Measurements from ENCODE around the gene UBE2S.
"Not testable (repeated sequence)": the region's sequence is repeated elsewhere in the genome, so short reads cannot be mapped to it uniquely, and the experiment has no call there.

The UBE2S gene

DNA sequence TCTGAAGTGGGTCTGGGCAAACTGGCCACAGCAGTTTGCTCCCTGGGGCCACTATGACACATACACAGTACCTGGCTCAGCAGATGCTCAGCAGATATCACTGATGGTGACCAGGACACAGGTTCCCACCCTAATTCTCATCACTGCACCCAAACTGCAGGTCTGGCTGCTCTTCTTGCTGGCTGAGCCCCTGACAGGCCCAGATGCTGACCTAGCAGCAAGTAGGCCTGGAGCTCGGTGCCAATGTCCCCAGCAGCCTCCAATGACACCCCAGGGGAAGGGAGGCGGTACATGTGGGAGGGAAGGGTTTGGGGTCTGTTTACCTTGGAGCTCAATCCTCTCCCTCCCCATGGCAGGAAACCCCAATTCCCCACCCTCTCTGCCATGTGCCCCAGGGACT is 5.1 kb downstream of the UBE2S start:
- H3K4me3 ChIP-seq (ENCODE audit: low read length), result no peak overlapping the region
- no peak for DNase-seq (ENCODE audit: low read depth)
- TF ChIP-seq CTCF (IDR thresholded peaks at IDR 0.05; ENCODE audit: insufficient read depth, low read depth, low read length, missing control alignments), result no peak

- not testable (repeated sequence) for H3K4me3 ChIP-seq (ENCODE audit: low read length); DNase-seq (ENCODE audit: low read depth)
These were observed 6.2 kb downstream of the UBE2S start for GRCh38 chr19:55401390-55401789.

DNA sequence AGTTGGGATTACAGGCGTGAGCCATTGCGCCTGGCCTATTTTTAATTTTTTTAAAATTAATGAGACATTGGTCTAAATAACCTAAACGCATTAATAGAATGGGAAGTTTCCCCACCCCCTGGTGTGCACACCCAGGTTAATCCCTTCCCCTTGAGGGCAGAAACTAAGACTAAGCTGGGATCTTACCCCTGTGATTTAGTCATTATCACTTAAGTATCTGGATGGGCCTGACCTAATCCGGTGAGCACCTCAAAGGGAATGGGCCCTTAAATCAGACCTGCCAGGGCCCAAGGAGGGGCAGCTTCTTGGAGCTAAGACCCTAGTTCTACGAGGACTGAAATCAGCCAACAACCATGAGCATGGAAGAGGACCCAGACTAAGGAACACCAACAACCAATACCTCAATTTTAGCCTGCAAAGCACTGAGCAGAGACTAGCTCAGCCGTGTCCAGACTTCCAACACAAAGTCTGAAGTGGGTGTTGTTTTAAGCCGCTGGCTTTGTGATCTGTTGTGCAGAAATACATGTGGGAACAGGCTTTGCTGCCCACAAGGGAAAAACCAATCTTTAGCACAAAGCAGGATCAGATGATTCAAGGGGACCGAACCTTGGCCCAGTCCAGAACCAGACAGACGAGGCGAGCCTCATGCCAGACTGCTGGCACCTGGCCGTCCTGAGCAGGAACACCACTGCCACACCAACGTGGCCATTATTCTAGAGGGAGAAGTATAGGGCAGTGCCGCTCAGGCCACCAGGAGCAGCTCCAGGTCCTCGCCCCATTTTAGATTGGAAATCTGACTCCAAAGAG is 7.1 kb downstream of the UBE2S start:
- DNase-seq (ENCODE audit: low read depth), result peak; percentile 70
- H3K4me3 ChIP-seq (ENCODE audit: low read length), result no peak overlapping the region
- TF ChIP-seq CTCF (IDR thresholded peaks at IDR 0.05; ENCODE audit: insufficient read depth, low read depth, low read length, missing control alignments), result no peak

GRCh38 chr19:55398200-55398925 is 9.2 kb downstream of the UBE2S start:
- no peak for DNase-seq (ENCODE audit: low read depth)
- no peak for TF ChIP-seq CTCF (IDR thresholded peaks at IDR 0.05; ENCODE audit: insufficient read depth, low read depth, low read length, missing control alignments)
- H3K4me3 ChIP-seq (ENCODE audit: low read length), result no peak overlapping the region

GRCh38 chr19:55392820-55393761 is 14.5 kb downstream of the UBE2S start:
- DNase-seq (ENCODE audit: low read depth), result no peak
- no peak for TF ChIP-seq CTCF (IDR thresholded peaks at IDR 0.05; ENCODE audit: insufficient read depth, low read depth, low read length, missing control alignments)

DNA sequence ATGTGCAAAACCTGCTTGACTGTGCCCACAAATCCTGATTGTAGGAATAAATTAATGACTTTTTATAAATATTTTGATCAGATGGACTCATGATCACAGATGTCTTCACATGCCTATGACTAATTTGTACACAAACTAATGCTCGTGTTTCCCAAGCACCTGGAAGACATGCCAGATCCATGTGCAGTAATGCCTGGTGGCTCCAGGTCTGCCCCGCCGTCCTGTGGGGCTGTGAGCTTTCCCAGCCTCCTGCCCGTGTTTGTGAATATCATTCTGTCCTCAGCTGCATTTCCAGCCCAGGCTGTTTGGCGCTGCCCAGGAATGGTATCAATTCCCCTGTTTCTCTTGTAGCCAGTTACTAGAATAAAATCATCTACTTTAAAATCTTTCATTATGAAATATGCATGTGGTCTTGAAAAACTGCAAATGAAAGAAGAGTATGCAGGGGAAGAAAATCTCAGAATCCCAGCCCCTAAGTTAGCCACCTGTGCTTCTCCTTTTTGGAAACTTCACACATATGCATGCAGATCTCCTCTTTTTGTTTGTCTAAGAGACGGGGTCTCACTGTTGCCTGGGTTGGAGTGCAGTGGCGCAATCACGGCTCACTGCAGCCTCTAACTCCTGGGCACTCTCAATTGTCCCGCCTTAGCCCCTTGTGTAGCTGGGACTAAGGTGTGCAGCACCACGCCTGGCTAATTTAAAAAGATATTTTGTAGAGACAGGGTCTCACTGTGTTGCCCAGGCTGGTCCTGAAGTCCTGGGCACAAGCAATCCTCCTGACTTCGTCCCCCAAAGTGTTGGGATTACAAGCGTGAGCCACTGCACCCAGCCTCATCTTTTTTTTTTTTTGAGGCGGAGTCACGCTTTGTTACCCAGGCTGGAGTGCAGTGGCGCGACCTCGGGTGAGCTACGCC is 15.6 kb downstream of the UBE2S start:
- H3K4me3 ChIP-seq (ENCODE audit: low read length), result no peak overlapping the region
- TF ChIP-seq CTCF (IDR thresholded peaks at IDR 0.05; ENCODE audit: insufficient read depth, low read depth, low read length, missing control alignments), result no peak
- peak; percentile 79 for DNase-seq (ENCODE audit: low read depth)

More at GRCh38 chr19:55392820-55393761, 14.5 kb downstream of the UBE2S start:
- H3K4me3 ChIP-seq (ENCODE audit: low read length), result no peak overlapping the region
